GM19023 (cell line): ENCODE measurements around the gene CELF2.

ENCODE experiments used
- ATAC-seq: cut with Tn5 transposase; IDR thresholded peaks from one replicate; pipeline ENCODE4 v1.9.1; 2021; ENCODE audit warnings: mild to moderate bottlenecking, moderate library complexity; ENCODE audit not compliant: unreplicated experiment

The CELF2 gene

GRCh38 chr10:11003679-11004078 lies 14.0 kb upstream of the CELF2 start:
- no peak for ATAC-seq

GRCh38 chr10:11004144-11005077 lies 13.3 kb upstream of the CELF2 start:
- no peak for ATAC-seq

GRCh38 chr10:11005725-11006427 lies 11.8 kb upstream of the CELF2 start:
- no peak for ATAC-seq

- no peak for ATAC-seq
Measured at GRCh38 chr10:11006428-11006825, 11.2 kb upstream of the CELF2 start.

- ATAC-seq = no peak
Measured at GRCh38 chr10:11007476-11008020, 10.1 kb upstream of the CELF2 start.

- no peak for ATAC-seq
Measured at GRCh38 chr10:11009471-11010308, 8.0 kb upstream of the CELF2 start.

GRCh38 chr10:11010582-11010981 lies 7.1 kb upstream of the CELF2 start:
- no peak for ATAC-seq

GRCh38 chr10:11011436-11011835 lies 6.2 kb upstream of the CELF2 start:
- no peak for ATAC-seq

- no peak for ATAC-seq
Measured at GRCh38 chr10:11011984-11012383, 5.7 kb upstream of the CELF2 start.

- ATAC-seq = no peak
Measured at GRCh38 chr10:11012421-11013295, 5.0 kb upstream of the CELF2 start.

GRCh38 chr10:11013836-11014235 lies 3.8 kb upstream of the CELF2 start:
- ATAC-seq = no peak

GRCh38 chr10:11014671-11015445 lies 2.8 kb upstream of the CELF2 start:
- no peak for ATAC-seq

- ATAC-seq = no peak
Measured at GRCh38 chr10:11015446-11015934, 2.2 kb upstream of the CELF2 start.

- no peak for ATAC-seq
Measured at GRCh38 chr10:11017000-11017569, 587 bp upstream of the CELF2 start.

- ATAC-seq = no peak
Measured at GRCh38 chr10:11018432-11018841, 765 bp downstream of the CELF2 start.

GRCh38 chr10:11018855-11019631 lies 1.4 kb downstream of the CELF2 start:
- ATAC-seq = no peak

- ATAC-seq = no peak
Measured at GRCh38 chr10:11019724-11020547, 2.3 kb downstream of the CELF2 start.
